Chondrocyte (in vitro differentiated cells): ENCODE data around the gene TOB1. TPM values are rescaled to one million over a fixed set of nuclear protein-coding genes. Genes with fewer than 3 reads are reported as not detected.

Experiments used
- DNase-seq: peaks from one replicate; pipeline ENCODE4 v3.0.0; 2021; ENCODE audit warnings: mixed read lengths, low spot score
- H3K27ac Mint-ChIP-seq: one replicate; pipeline ENCODE4 v1.8.0; 2021; ENCODE audit warnings: mild to moderate bottlenecking, moderate library complexity, mixed read lengths; ENCODE audit not compliant: unreplicated experiment
- H3K27me3 Mint-ChIP-seq: 2 replicates; pipeline ENCODE4 v1.8.0; 2021; ENCODE audit warnings: low read depth, mixed read lengths
- H3K36me3 Mint-ChIP-seq: 2 replicates; pipeline ENCODE4 v1.8.0; 2021; ENCODE audit warnings: low read depth, mixed read lengths
- H3K4me1 Mint-ChIP-seq: 2 replicates; pipeline ENCODE4 v1.8.0; 2021; ENCODE audit warnings: low read depth, mild to moderate bottlenecking, mixed read lengths
- H3K4me3 Mint-ChIP-seq: one replicate; pipeline ENCODE4 v1.8.0; 2021; ENCODE audit warnings: mild to moderate bottlenecking, moderate library complexity, mixed read lengths; ENCODE audit not compliant: unreplicated experiment
- H3K9me3 Mint-ChIP-seq: 2 replicates; pipeline ENCODE4 v1.8.0; 2021; ENCODE audit warnings: low read depth, mixed read lengths
- CTCF ChIP-seq: fragments of 200-600 bp; sonication (generic); IDR thresholded peaks from 2 replicates; pipeline ENCODE4 v1.5.0; 2021; ENCODE audit warnings: antibody characterized with exemption, mild to moderate bottlenecking, moderate library complexity
- total RNA-seq: library from RNA; stranded (reverse); gene quantifications from 3 replicates; pipeline ENCODE4 v1.2.1, GENCODE V29; 2021

TOB1 gene
- total RNA-seq, 1 donor from 2014 or later: 36.6 TPM

GRCh38 chr17:50871364-50871763 is 5.2 kb upstream of the TOB1 start:
- Mint-ChIP-seq H3K36me3 (no peaks in the 10 kb centered on the region), H3K27ac (no peak overlapping the region), H3K4me3 (no peak overlapping the region), H3K27me3 (peaks cover 2% of the 10 kb centered on the region), H3K4me1 (peaks cover 15% of the 10 kb centered on the region), H3K9me3 (no peaks in the 10 kb centered on the region)
- TF ChIP-seq CTCF: no peak
- DNase-seq: no peak

- no peaks in the 10 kb centered on the region for H3K27me3 Mint-ChIP-seq
- H3K9me3 Mint-ChIP-seq: no peaks in the 10 kb centered on the region
- H3K4me1 Mint-ChIP-seq: peaks cover 28% of the 10 kb centered on the region
- peak overlapping the region; percentile 88 for H3K4me3 Mint-ChIP-seq
- H3K36me3 Mint-ChIP-seq: peaks cover 2% of the 10 kb centered on the region
- no peak for TF ChIP-seq CTCF
- H3K27ac Mint-ChIP-seq: peak overlapping the region; percentile 98
- DNase-seq: no peak
Measured at GRCh38 chr17:50868602-50869001, 2.4 kb upstream of the TOB1 start.

DNA sequence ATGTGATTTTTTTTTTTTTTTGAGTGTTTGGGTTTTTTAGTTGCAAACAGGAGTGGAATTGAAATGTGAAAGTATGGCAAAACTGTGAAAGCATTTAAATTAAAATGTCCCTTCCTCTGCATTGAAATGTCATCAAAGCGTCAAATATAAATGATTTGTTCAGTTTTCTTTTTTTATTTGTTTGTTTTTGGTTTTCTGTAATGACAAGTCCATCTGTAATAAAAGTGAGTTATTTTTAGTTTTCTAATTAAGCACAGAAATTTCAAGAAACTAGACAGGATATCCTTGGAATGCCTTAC is 1.9 kb upstream of the TOB1 start:
- DNase-seq: no peak
- Mint-ChIP-seq H3K4me3 (peak overlapping the region; percentile 88), H3K36me3 (peaks cover 5% of the 10 kb centered on the region), H3K9me3 (no peaks in the 10 kb centered on the region), H3K27me3 (no peaks in the 10 kb centered on the region), H3K27ac (peak overlapping the region; percentile 98), H3K4me1 (peaks cover 33% of the 10 kb centered on the region)
- no peak for TF ChIP-seq CTCF

DNA sequence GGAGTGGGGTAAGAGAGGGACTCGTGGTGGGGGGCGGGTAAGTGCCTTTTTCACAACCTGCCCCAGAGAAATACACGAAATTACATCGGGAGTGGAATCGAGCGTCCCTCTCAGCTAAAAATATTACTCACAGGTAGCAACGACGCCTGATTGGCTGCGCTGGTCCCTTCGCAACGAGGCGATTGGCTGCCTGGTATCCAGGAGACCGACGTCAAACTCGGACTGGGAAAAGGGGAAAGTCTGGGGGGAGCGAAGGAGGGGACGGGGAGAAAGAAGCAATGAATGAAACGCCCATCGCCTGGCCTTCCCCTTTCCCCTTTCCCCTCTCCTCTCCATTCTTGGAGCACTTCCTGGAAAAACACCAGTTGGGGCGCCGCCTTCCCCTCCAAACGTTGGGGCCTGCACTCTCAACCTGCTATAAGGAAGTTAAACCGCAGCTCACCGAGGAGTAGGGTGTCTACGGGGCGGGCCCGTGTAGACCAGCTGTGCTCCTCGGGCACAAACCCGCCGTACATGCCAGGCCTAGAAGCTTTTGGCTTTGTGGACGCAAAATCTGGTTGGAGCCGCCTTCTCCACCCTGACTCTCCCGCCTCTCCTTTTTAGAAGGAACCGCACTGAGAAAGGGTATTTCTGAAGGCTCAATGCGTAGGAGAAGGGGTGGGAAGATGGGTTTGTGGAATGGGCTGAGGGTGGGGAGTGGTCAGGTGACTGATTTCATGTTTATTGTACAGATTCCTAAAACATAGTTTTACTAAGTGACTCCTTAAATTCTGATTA is 1.4 kb upstream of the TOB1 start:
- Mint-ChIP-seq H3K27ac (peak overlapping the region; percentile 98), H3K4me3 (peak overlapping the region; percentile 88), H3K27me3 (no peaks in the 10 kb centered on the region), H3K36me3 (peaks cover 8% of the 10 kb centered on the region), H3K9me3 (no peaks in the 10 kb centered on the region), H3K4me1 (peaks cover 37% of the 10 kb centered on the region)
- DNase-seq: peak; percentile 95
- no peak for TF ChIP-seq CTCF

GRCh38 chr17:50866950-50867362 is 802 bp upstream of the TOB1 start:
- DNase-seq: no peak
- Mint-ChIP-seq H3K27ac (peak overlapping the region; percentile 98), H3K4me1 (peaks cover 37% of the 10 kb centered on the region), H3K4me3 (peak overlapping the region; percentile 88), H3K27me3 (no peaks in the 10 kb centered on the region), H3K9me3 (no peaks in the 10 kb centered on the region), H3K36me3 (peaks cover 8% of the 10 kb centered on the region)
- no peak for TF ChIP-seq CTCF
